SK-N-SH treated with all-trans-retinoic acid at 6 μM for 48 hours (cell line): Measurements from ENCODE around the gene DLG2.

Source experiments
- ARNTL ChIP-seq: fragments of 450-650 bp; formaldehyde crosslinking; IDR thresholded peaks from 2 replicates; pipeline ENCODE4 v1.5.0; 2020; ENCODE audit warnings: low read depth, mild to moderate bottlenecking, moderate library complexity, borderline replicate concordance
- CREB5 ChIP-seq: fragments of 250-450 bp; sonication (Bioruptor Pico); IDR thresholded peaks from 2 replicates; pipeline ENCODE4 v1.5.1; 2020; ENCODE audit warnings: low read depth, mild to moderate bottlenecking, moderate library complexity
- ISL1 ChIP-seq: fragments of 250-450 bp; sonication (Bioruptor Pico); IDR thresholded peaks from 2 replicates; pipeline ENCODE4 v2.1.2; 2022; ENCODE audit warnings: mild to moderate bottlenecking, moderate library complexity
- RARB ChIP-seq: fragments of 250-450 bp; sonication (Bioruptor Pico); IDR thresholded peaks from 2 replicates; pipeline ENCODE4 v1.8.0; 2021; ENCODE audit warnings: mild to moderate bottlenecking, moderate library complexity
- SNAI2 ChIP-seq: fragments of 250-450 bp; sonication (Bioruptor Pico); IDR thresholded peaks from 2 replicates; pipeline ENCODE4 v1.5.0; 2020; ENCODE audit warnings: mild to moderate bottlenecking, moderate library complexity
- TCF4 ChIP-seq: fragments of 250-450 bp; sonication (Bioruptor Pico); IDR thresholded peaks from 2 replicates; pipeline ENCODE4 v1.8.0; 2021; ENCODE audit warnings: mild to moderate bottlenecking, moderate library complexity, borderline replicate concordance
- ZNF565 ChIP-seq: fragments of 450-650 bp; formaldehyde crosslinking; conservative IDR thresholded peaks from 2 replicates; pipeline ENCODE4 v1.5.0; 2020; ENCODE audit warnings: low read depth, mild to moderate bottlenecking, moderate library complexity
- ZNF70 ChIP-seq: fragments of 450-650 bp; formaldehyde crosslinking; IDR thresholded peaks from 2 replicates; pipeline ENCODE4 v1.5.0; 2020; ENCODE audit warnings: mild to moderate bottlenecking, moderate library complexity
- ZNF8 ChIP-seq: fragments of 450-650 bp; formaldehyde crosslinking; IDR thresholded peaks from 2 replicates; pipeline ENCODE4 v1.5.0; 2020; ENCODE audit warnings: mild to moderate bottlenecking, moderate library complexity
- TF ChIP-seq, protein P1 (sequence below): fragments of 250-450 bp; sonication (Bioruptor Pico); IDR thresholded peaks from 2 replicates; pipeline ENCODE4 v1.8.0; 2020; ENCODE audit warnings: mild to moderate bottlenecking, moderate library complexity, borderline replicate concordance

DNA sequence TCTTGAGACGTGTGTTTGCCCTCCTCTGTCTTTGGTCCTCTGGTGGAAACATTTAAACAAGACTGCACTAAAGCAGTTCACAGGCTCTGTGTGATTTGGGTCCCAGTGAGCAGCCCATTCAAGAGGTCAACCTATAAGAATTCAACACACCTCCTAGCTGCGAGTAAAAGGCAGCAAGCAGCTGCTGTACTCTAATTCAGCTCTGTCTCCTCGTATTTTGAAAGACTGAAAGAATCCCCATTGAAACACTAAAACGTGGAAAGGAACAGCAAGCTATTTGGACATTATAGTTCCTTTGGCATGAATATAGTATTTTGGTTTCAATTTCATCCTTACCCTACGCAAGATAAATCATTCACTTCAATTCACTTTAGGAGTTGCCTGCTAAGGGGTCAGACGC is 1046.7 kb downstream of the DLG2 start:
- TF ChIP-seq SNAI2 (CRISPR knock-in tag): no peak
- no peak for TF ChIP-seq ARNTL (CRISPR knock-in tag)
- no peak for TF ChIP-seq CREB5 (CRISPR knock-in tag)
- TF ChIP-seq ZNF8 (CRISPR knock-in tag): no peak
- no peak for TF ChIP-seq ZNF565 (CRISPR knock-in tag)
- TF ChIP-seq ZNF70 (CRISPR knock-in tag): no peak
- no peak for TF ChIP-seq RARB (CRISPR knock-in tag)
- TF ChIP-seq, protein P1, sequence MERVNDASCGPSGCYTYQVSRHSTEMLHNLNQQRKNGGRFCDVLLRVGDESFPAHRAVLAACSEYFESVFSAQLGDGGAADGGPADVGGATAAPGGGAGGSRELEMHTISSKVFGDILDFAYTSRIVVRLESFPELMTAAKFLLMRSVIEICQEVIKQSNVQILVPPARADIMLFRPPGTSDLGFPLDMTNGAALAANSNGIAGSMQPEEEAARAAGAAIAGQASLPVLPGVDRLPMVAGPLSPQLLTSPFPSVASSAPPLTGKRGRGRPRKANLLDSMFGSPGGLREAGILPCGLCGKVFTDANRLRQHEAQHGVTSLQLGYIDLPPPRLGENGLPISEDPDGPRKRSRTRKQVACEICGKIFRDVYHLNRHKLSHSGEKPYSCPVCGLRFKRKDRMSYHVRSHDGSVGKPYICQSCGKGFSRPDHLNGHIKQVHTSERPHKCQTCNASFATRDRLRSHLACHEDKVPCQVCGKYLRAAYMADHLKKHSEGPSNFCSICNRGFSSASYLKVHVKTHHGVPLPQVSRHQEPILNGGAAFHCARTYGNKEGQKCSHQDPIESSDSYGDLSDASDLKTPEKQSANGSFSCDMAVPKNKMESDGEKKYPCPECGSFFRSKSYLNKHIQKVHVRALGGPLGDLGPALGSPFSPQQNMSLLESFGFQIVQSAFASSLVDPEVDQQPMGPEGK (CRISPR knock-in tag): no peak
- no peak for TF ChIP-seq TCF4
- no peak for TF ChIP-seq ISL1
